GM12891 (cell line): ENCODE data around the gene SYNDIG1L.

Source experiments
- POLR2A ChIP-seq: IDR thresholded peaks from 2 replicates; pipeline ENCODE4 v1.6.1; 2011; ENCODE audit warnings: low read depth, low read length, control low read depth
- POLR2AphosphoS5 ChIP-seq: IDR thresholded peaks from 2 replicates; pipeline ENCODE4 v1.6.1; 2011; ENCODE audit warnings: low read depth, low read length, control low read depth
- TAF1 ChIP-seq: IDR thresholded peaks from 2 replicates; pipeline ENCODE4 v1.6.1; 2011; ENCODE audit warnings: low read depth, low read length, control low read depth

GRCh38 chr14:74357585-74357984 lies 68.4 kb downstream of the SYNDIG1L start:
- TF ChIP-seq POLR2AphosphoS5 (no peak), TAF1 (no peak), POLR2A (no peak)
